GM12878 (cell line): ENCODE data around the gene CFLAR. TPM values are rescaled to one million over a fixed set of nuclear protein-coding genes. Genes with fewer than 3 reads are reported as not detected.

Source experiments
- CHD4 ChIP-seq: fragments of 200-600 bp; sonication (generic); IDR thresholded peaks from 2 replicates; pipeline ENCODE4 v1.6.1; 2016; ENCODE audit warnings: mild to moderate bottlenecking
- EZH2 ChIP-seq: IDR thresholded peaks from 2 replicates; pipeline ENCODE4 v1.6.1; 2012; ENCODE audit warnings: low read depth, mild to moderate bottlenecking, control low read depth, inconsistent platforms, low read length, borderline replicate concordance; ENCODE audit not compliant: control insufficient read depth
- FOS ChIP-seq: IDR thresholded peaks from 3 replicates; pipeline ENCODE4 v1.6.1; 2011; ENCODE audit warnings: borderline replicate concordance; ENCODE audit not compliant: insufficient read length; ENCODE audit errors: extremely low read depth
- NFYA ChIP-seq: IDR thresholded peaks from 2 replicates; pipeline ENCODE4 v1.6.1; 2011; ENCODE audit warnings: low read depth, mild to moderate bottlenecking, low read length, improper control_type of control experiment, borderline replicate concordance
- POLR2A ChIP-seq: IDR thresholded peaks from 2 replicates; pipeline ENCODE4 v1.6.1; 2011; ENCODE audit warnings: low read depth, mild to moderate bottlenecking, low read length
- RAD51 ChIP-seq: fragments of 450-650 bp; IDR thresholded peaks from 2 replicates; pipeline ENCODE4 v1.6.1; 2016; ENCODE audit warnings: moderate library complexity, mild to moderate bottlenecking, inconsistent platforms
- SMAD1 ChIP-seq: fragments of 450-650 bp; IDR thresholded peaks from 2 replicates; pipeline ENCODE4 v1.6.1; 2018; ENCODE audit warnings: mild to moderate bottlenecking, low read depth; ENCODE audit not compliant: partially characterized antibody
- SMC3 ChIP-seq: IDR thresholded peaks from 2 replicates; pipeline ENCODE4 v1.6.1; 2011; ENCODE audit warnings: low read length, improper control_type of control experiment, borderline replicate concordance
- SP1 ChIP-seq: IDR thresholded peaks from one replicate; pipeline ENCODE4 v1.6.1; 2011; ENCODE audit warnings: low read depth, low read length
- ZNF217 ChIP-seq: fragments of 450-650 bp; IDR thresholded peaks from 2 replicates; pipeline ENCODE4 v1.6.1; 2017; ENCODE audit warnings: antibody characterized with exemption, mild to moderate bottlenecking
- ZNF687 ChIP-seq: fragments of 450-650 bp; IDR thresholded peaks from 2 replicates; pipeline ENCODE4 v1.6.1; 2017; ENCODE audit warnings: mild to moderate bottlenecking, moderate library complexity
- polyA plus RNA-seq, 11 experiments: library from polyadenylated mRNA; depleted of rRNA in 4 of 11; unstranded in 6 of 11; stranded (reverse) in 5 of 11; fragments of >200 nt; fragmentation: Nextera tagmentation in 4 of 11; fragmentation: Illumina TruSeq in 1 of 11; extraction: Ambion mirVana in 4 of 11; extraction: Trizol in 1 of 11; gene quantifications; 1 replicate in 1 of 11; 2 replicates in 10 of 11; pipeline versions ENCODE4 v1.2.1 to v1.2.3, GENCODE V29; 2011 to 2016; ENCODE audit warnings: inconsistent platforms in 2 of 11, missing spikeins in 2 of 11, low read depth in 1 of 11
- total RNA-seq, 4 experiments: library from RNA; depleted of rRNA in 3 of 4; stranded (reverse); fragments of >200 nt in 3 of 4; fragmentation: Illumina TruSeq in 1 of 4; extraction: Trizol in 1 of 4; gene quantifications; 2 replicates each; pipeline versions ENCODE4 v1.2.1 to v1.2.3, GENCODE V29; 2013 to 2021
- TF ChIP-seq, protein P1 (sequence below): IDR thresholded peaks from 2 replicates; pipeline ENCODE4 v1.6.1; 2012; ENCODE audit warnings: improper control_type of control experiment, low read depth, low read length; ENCODE audit not compliant: insufficient replicate concordance
- TF ChIP-seq, protein P2 (sequence below): fragments of 450-650 bp; conservative IDR thresholded peaks from 2 replicates; pipeline ENCODE4 v1.6.1; 2017; ENCODE audit warnings: mild to moderate bottlenecking, moderate library complexity
- TF ChIP-seq, protein P3 (sequence below): fragments of 450-650 bp; IDR thresholded peaks from 2 replicates; pipeline ENCODE4 v1.6.1; 2018; ENCODE audit warnings: borderline replicate concordance, mild to moderate bottlenecking; ENCODE audit not compliant: partially characterized antibody

Gene CFLAR
- total and polyA plus RNA-seq, 10 of the 15 experiments (the other 5 are each of a cell fraction or from before 2014, with no cell fraction given), result 80.6 to 181 (median 101) TPM

DNA sequence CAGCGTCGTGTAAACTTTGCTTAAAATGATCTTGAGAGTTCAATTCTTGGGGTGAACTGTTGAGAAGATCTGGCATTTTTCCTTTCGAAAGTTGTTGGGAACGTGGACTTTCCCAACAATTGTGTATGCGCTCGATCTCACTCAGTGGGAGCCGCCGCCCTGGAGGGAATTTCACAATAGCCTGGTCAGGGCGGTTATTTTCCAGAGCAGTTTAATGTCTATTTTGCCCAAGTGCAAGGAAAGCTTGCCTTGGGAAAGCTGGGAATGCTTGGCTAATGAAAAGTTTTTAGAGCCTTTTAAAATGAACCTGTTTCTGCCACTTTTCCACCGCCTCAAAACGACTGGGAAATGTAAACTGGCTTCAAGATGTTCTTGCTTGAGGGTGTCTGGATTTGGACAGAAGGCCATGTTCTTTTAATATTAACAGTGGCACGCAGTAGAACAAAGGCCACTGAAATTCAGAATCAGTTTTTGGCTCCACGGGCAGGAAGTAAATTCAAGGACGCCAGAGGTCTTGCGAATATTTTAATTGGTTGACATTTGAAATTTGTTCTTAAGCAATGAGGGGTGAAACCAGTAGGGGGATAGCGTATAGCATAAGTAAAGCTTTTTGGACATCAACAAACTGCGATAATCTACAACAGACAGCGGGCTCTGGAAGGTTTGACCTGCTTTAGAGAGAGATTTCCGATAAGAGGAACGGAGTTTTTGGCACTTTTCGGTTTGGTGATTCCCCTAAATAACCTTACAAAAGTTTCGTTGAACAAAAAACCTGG lies 1.2 kb downstream of the CFLAR start (continued):
- TF ChIP-seq, protein P1, sequence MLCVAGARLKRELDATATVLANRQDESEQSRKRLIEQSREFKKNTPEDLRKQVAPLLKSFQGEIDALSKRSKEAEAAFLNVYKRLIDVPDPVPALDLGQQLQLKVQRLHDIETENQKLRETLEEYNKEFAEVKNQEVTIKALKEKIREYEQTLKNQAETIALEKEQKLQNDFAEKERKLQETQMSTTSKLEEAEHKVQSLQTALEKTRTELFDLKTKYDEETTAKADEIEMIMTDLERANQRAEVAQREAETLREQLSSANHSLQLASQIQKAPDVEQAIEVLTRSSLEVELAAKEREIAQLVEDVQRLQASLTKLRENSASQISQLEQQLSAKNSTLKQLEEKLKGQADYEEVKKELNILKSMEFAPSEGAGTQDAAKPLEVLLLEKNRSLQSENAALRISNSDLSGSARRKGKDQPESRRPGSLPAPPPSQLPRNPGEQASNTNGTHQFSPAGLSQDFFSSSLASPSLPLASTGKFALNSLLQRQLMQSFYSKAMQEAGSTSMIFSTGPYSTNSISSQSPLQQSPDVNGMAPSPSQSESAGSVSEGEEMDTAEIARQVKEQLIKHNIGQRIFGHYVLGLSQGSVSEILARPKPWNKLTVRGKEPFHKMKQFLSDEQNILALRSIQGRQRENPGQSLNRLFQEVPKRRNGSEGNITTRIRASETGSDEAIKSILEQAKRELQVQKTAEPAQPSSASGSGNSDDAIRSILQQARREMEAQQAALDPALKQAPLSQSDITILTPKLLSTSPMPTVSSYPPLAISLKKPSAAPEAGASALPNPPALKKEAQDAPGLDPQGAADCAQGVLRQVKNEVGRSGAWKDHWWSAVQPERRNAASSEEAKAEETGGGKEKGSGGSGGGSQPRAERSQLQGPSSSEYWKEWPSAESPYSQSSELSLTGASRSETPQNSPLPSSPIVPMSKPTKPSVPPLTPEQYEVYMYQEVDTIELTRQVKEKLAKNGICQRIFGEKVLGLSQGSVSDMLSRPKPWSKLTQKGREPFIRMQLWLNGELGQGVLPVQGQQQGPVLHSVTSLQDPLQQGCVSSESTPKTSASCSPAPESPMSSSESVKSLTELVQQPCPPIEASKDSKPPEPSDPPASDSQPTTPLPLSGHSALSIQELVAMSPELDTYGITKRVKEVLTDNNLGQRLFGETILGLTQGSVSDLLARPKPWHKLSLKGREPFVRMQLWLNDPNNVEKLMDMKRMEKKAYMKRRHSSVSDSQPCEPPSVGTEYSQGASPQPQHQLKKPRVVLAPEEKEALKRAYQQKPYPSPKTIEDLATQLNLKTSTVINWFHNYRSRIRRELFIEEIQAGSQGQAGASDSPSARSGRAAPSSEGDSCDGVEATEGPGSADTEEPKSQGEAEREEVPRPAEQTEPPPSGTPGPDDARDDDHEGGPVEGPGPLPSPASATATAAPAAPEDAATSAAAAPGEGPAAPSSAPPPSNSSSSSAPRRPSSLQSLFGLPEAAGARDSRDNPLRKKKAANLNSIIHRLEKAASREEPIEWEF, result no peak
- TF ChIP-seq SMAD1 (no peak), POLR2A (peak; percentile 51), CHD4 (no peak), NFYA (no peak), SMC3 (peak; percentile 7; the same call in 1 of the 2 replicates), ZNF687 (peak; percentile 58), FOS (no peak), EZH2 (no peak), SP1 (no peak), RAD51 (no peak), ZNF217 (no peak)
- TF ChIP-seq, protein P2, sequence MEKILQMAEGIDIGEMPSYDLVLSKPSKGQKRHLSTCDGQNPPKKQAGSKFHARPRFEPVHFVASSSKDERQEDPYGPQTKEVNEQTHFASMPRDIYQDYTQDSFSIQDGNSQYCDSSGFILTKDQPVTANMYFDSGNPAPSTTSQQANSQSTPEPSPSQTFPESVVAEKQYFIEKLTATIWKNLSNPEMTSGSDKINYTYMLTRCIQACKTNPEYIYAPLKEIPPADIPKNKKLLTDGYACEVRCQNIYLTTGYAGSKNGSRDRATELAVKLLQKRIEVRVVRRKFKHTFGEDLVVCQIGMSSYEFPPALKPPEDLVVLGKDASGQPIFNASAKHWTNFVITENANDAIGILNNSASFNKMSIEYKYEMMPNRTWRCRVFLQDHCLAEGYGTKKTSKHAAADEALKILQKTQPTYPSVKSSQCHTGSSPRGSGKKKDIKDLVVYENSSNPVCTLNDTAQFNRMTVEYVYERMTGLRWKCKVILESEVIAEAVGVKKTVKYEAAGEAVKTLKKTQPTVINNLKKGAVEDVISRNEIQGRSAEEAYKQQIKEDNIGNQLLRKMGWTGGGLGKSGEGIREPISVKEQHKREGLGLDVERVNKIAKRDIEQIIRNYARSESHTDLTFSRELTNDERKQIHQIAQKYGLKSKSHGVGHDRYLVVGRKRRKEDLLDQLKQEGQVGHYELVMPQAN, result no peak
- TF ChIP-seq, protein P3, sequence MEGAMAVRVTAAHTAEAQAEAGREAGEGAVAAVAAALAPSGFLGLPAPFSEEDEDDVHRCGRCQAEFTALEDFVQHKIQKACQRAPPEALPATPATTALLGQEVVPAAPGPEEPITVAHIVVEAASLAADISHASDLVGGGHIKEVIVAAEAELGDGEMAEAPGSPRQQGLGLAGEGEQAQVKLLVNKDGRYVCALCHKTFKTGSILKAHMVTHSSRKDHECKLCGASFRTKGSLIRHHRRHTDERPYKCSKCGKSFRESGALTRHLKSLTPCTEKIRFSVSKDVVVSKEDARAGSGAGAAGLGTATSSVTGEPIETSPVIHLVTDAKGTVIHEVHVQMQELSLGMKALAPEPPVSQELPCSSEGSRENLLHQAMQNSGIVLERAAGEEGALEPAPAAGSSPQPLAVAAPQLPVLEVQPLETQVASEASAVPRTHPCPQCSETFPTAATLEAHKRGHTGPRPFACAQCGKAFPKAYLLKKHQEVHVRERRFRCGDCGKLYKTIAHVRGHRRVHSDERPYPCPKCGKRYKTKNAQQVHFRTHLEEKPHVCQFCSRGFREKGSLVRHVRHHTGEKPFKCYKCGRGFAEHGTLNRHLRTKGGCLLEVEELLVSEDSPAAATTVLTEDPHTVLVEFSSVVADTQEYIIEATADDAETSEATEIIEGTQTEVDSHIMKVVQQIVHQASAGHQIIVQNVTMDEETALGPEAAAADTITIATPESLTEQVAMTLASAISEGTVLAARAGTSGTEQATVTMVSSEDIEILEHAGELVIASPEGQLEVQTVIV, result no peak
